ENCODE results near the gene CASK.

CASK gene

GRCh38 chrX:41900321-41900720, 23.0 kb downstream of the CASK start:
- DNase-seq: no peak
- no peaks in the 10 kb centered on the region for H3F3A ChIP-seq (ENCODE audit: insufficient read depth, low read length)
- no peak overlapping the region for H3K27ac ChIP-seq (ENCODE audit: low read length)
- TF ChIP-seq EZH2phosphoT487 (IDR thresholded peaks at IDR 0.05; ENCODE audit: low read length) (no peak), EZH2 (optimal IDR thresholded peaks at IDR 0.05; ENCODE audit: low read depth, low read length) (no peak)
- TF ChIP-seq, protein P1, sequence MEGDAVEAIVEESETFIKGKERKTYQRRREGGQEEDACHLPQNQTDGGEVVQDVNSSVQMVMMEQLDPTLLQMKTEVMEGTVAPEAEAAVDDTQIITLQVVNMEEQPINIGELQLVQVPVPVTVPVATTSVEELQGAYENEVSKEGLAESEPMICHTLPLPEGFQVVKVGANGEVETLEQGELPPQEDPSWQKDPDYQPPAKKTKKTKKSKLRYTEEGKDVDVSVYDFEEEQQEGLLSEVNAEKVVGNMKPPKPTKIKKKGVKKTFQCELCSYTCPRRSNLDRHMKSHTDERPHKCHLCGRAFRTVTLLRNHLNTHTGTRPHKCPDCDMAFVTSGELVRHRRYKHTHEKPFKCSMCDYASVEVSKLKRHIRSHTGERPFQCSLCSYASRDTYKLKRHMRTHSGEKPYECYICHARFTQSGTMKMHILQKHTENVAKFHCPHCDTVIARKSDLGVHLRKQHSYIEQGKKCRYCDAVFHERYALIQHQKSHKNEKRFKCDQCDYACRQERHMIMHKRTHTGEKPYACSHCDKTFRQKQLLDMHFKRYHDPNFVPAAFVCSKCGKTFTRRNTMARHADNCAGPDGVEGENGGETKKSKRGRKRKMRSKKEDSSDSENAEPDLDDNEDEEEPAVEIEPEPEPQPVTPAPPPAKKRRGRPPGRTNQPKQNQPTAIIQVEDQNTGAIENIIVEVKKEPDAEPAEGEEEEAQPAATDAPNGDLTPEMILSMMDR (IDR thresholded peaks at IDR 0.05; ENCODE audit: low read length): no peak
- no peaks in the 10 kb centered on the region for H3K9me2 ChIP-seq (replicated peaks; ENCODE audit: insufficient read depth, low read length)
- H3K4me1 ChIP-seq (ENCODE audit: low read length): no peaks in the 10 kb centered on the region
- H2AFZ ChIP-seq (ENCODE audit: low read length): no peak overlapping the region
- H3K9me3 ChIP-seq (replicated peaks; ENCODE audit: insufficient read depth, low read length): no peaks in the 10 kb centered on the region
- H3K27me3 ChIP-seq (replicated peaks; ENCODE audit: insufficient read depth, low read length): no peaks in the 10 kb centered on the region
- peaks cover 11% of the 10 kb centered on the region for H3K79me2 ChIP-seq (ENCODE audit: low read length)
- no peak overlapping the region for H3K4me2 ChIP-seq (ENCODE audit: low read depth, low read length)
- no peaks in the 10 kb centered on the region for H4K20me1 ChIP-seq (ENCODE audit: insufficient read depth, low read length)
- no peaks in the 10 kb centered on the region for H3K36me3 ChIP-seq (replicated peaks; ENCODE audit: insufficient read depth, low read length)
- no peak overlapping the region for H3K9ac ChIP-seq (ENCODE audit: low read length)
- H3K4me3 ChIP-seq (ENCODE audit: low read length): no peak overlapping the region

DNA sequence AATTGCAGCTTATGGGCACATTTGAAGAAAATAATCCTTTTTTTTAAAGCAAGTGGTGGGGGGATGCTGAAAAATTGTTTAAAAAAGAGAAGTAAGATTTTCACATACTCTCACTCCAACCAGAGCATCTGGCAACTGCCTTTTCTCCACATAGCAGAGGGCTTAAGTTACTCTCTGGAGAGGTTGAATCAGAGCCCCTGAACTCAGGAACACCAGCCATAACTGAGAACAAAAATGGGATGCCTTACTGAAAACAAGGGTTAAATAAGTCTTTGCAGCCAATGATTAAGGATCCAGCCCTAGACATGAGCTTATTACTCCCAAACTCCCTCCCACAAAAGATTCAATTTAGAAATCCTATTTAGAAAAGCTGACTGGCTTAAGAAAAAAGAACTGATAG, 27.5 kb downstream of the CASK start:
- no peak overlapping the region for H2AFZ ChIP-seq (ENCODE audit: low read length)
- no peaks in the 10 kb centered on the region for H3K36me3 ChIP-seq (replicated peaks; ENCODE audit: insufficient read depth, low read length)
- H3K27me3 ChIP-seq (replicated peaks; ENCODE audit: insufficient read depth, low read length): no peaks in the 10 kb centered on the region
- H3F3A ChIP-seq (ENCODE audit: insufficient read depth, low read length): no peaks in the 10 kb centered on the region
- H3K4me1 ChIP-seq (ENCODE audit: low read length): no peaks in the 10 kb centered on the region
- no peak overlapping the region for H3K9ac ChIP-seq (ENCODE audit: low read length)
- TF ChIP-seq, protein P1 (IDR thresholded peaks at IDR 0.05; ENCODE audit: low read length): no peak
- TF ChIP-seq EZH2 (optimal IDR thresholded peaks at IDR 0.05; ENCODE audit: low read depth, low read length) (no peak), EZH2phosphoT487 (IDR thresholded peaks at IDR 0.05; ENCODE audit: low read length) (no peak)
- no peak overlapping the region for H3K4me2 ChIP-seq (ENCODE audit: low read depth, low read length)
- no peaks in the 10 kb centered on the region; the same call in 1 of the 2 replicates for H3K79me2 ChIP-seq (ENCODE audit: low read length)
- no peaks in the 10 kb centered on the region for H4K20me1 ChIP-seq (ENCODE audit: insufficient read depth, low read length)
- no peaks in the 10 kb centered on the region for H3K9me2 ChIP-seq (replicated peaks; ENCODE audit: insufficient read depth, low read length)
- H3K9me3 ChIP-seq (replicated peaks; ENCODE audit: insufficient read depth, low read length): no peaks in the 10 kb centered on the region
- H3K4me3 ChIP-seq (ENCODE audit: low read length): no peak overlapping the region
- DNase-seq: no peak
- H3K27ac ChIP-seq (ENCODE audit: low read length): no peak overlapping the region

DNA sequence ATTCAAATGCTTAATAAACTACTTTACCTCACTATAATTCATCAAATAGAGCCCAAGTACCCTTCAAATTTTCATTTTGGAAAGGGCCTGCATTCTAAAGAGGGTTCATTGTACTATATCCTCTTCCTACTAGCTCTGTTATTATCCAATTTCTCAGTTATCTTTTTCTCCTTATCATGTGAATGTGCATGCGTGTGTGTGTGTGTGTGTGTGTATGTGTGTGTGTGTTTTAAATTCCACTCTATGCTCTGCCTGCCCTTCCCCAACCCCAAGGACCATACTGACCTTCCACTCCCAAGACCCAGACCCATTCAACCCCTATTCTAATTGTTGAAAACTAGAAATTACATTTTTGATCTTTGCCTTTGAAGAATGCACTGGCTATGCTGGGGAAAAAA, 33.3 kb downstream of the CASK start:
- no peaks in the 10 kb centered on the region for H3K9me3 ChIP-seq (replicated peaks; ENCODE audit: insufficient read depth, low read length)
- no peaks in the 10 kb centered on the region for H3K27me3 ChIP-seq (replicated peaks; ENCODE audit: insufficient read depth, low read length)
- H3K4me1 ChIP-seq (ENCODE audit: low read length): no peaks in the 10 kb centered on the region
- H3K4me3 ChIP-seq (ENCODE audit: low read length): no peak overlapping the region
- no peaks in the 10 kb centered on the region for H3K36me3 ChIP-seq (replicated peaks; ENCODE audit: insufficient read depth, low read length)
- H3K27ac ChIP-seq (ENCODE audit: low read length): no peak overlapping the region
- H3K4me2 ChIP-seq (ENCODE audit: low read depth, low read length): no peak overlapping the region
- H3K9me2 ChIP-seq (replicated peaks; ENCODE audit: insufficient read depth, low read length): no peaks in the 10 kb centered on the region
- H4K20me1 ChIP-seq (ENCODE audit: insufficient read depth, low read length): no peaks in the 10 kb centered on the region
- no peak overlapping the region for H2AFZ ChIP-seq (ENCODE audit: low read length)
- no peak for DNase-seq
- TF ChIP-seq, protein P1 (IDR thresholded peaks at IDR 0.05; ENCODE audit: low read length): no peak
- no peak for TF ChIP-seq EZH2phosphoT487 (IDR thresholded peaks at IDR 0.05; ENCODE audit: low read length)
- TF ChIP-seq EZH2 (optimal IDR thresholded peaks at IDR 0.05; ENCODE audit: low read depth, low read length): no peak
- H3F3A ChIP-seq (ENCODE audit: insufficient read depth, low read length): no peaks in the 10 kb centered on the region
- H3K9ac ChIP-seq (ENCODE audit: low read length): no peak overlapping the region
- peaks cover 4% of the 10 kb centered on the region; the same call in 1 of the 2 replicates for H3K79me2 ChIP-seq (ENCODE audit: low read length)
